GM18520 (cell line): ENCODE data around the gene METAP1D.
"Not testable (repeated sequence)": the region's sequence is repeated elsewhere in the genome, so short reads cannot be mapped to it uniquely, and the experiment has no call there.

Experiments used
- ATAC-seq: cut with Tn5 transposase; IDR thresholded peaks from one replicate; pipeline ENCODE4 v1.9.1; 2021; ENCODE audit not compliant: unreplicated experiment

METAP1D gene

GRCh38 chr2:171999604-172000469 lies at the start of gene METAP1D:
Gene METAP1D, plus strand, starts transcription at chr2:171999953. Its CDS starts 17 bp downstream, at chr2:171999970.
- peak; percentile 95 for ATAC-seq

GRCh38 chr2:171952276-171952675 lies 47.5 kb upstream of the METAP1D start:
- ATAC-seq, result no peak

- ATAC-seq, result no peak
Measured at GRCh38 chr2:171952748-171953147, 47.0 kb upstream of the METAP1D start.

GRCh38 chr2:171956135-171956825 lies 43.5 kb upstream of the METAP1D start:
- ATAC-seq, result no peak

GRCh38 chr2:171957061-171957460 lies 42.7 kb upstream of the METAP1D start:
- no peak for ATAC-seq

- ATAC-seq, result no peak
Measured at GRCh38 chr2:171958475-171958874, 41.3 kb upstream of the METAP1D start.

- no peak for ATAC-seq
Measured at GRCh38 chr2:171959998-171960397, 39.8 kb upstream of the METAP1D start.

- ATAC-seq, result no peak
Measured at GRCh38 chr2:171960570-171960969, 39.2 kb upstream of the METAP1D start.

GRCh38 chr2:171963198-171963597 lies 36.6 kb upstream of the METAP1D start:
- ATAC-seq, result no peak

- no peak for ATAC-seq
Measured at GRCh38 chr2:171964308-171964707, 35.4 kb upstream of the METAP1D start.

GRCh38 chr2:171965238-171965637 lies 34.5 kb upstream of the METAP1D start:
- no peak for ATAC-seq

GRCh38 chr2:171965661-171966060 lies 34.1 kb upstream of the METAP1D start:
- ATAC-seq, result no peak

- no peak for ATAC-seq
Measured at GRCh38 chr2:171966235-171966634, 33.5 kb upstream of the METAP1D start.

GRCh38 chr2:171966688-171967087 lies 33.1 kb upstream of the METAP1D start:
- no peak for ATAC-seq

- no peak for ATAC-seq
Measured at GRCh38 chr2:171968509-171968908, 31.2 kb upstream of the METAP1D start.

GRCh38 chr2:171972329-171972982 lies 27.3 kb upstream of the METAP1D start:
- ATAC-seq, result no peak

- ATAC-seq, result no peak
Measured at GRCh38 chr2:171979103-171979502, 20.6 kb upstream of the METAP1D start.

GRCh38 chr2:171983924-171984323 lies 15.8 kb upstream of the METAP1D start:
- ATAC-seq, result not testable (repeated sequence)

GRCh38 chr2:171985076-171985475 lies 14.7 kb upstream of the METAP1D start:
- no peak for ATAC-seq

GRCh38 chr2:171986778-171987177 lies 13.0 kb upstream of the METAP1D start:
- ATAC-seq, result no peak

GRCh38 chr2:171991027-171991426 lies 8.7 kb upstream of the METAP1D start:
- no peak for ATAC-seq

- ATAC-seq, result no peak
Measured at GRCh38 chr2:171995586-171995985, 4.2 kb upstream of the METAP1D start.
